Activated T-helper 9 cell treated with anti-CD3 and anti-CD28 coated beads, Interleukin-2, amount 50 U/mL, for 16 hours (primary cell): ENCODE measurements around the gene GAST.

ENCODE experiments used
- DNase-seq: peaks from one replicate; pipeline ENCODE4 v3.0.0-alpha.2; 2020; ENCODE audit warnings: low read depth

The GAST gene

GRCh38 chr17:41739661-41740352, 27.7 kb downstream of the GAST start:
- no peak for DNase-seq

GRCh38 chr17:41740506-41740905, 28.4 kb downstream of the GAST start:
- no peak for DNase-seq

GRCh38 chr17:41741709-41742108, 29.6 kb downstream of the GAST start:
- DNase-seq: no peak

GRCh38 chr17:41748275-41748674, 36.1 kb downstream of the GAST start:
- no peak for DNase-seq

- DNase-seq: no peak
Observed at GRCh38 chr17:41750862-41751261, 38.7 kb downstream of the GAST start.

- DNase-seq: no peak
Observed at GRCh38 chr17:41751288-41751687, 39.2 kb downstream of the GAST start.

- no peak for DNase-seq
Observed at GRCh38 chr17:41754066-41754465, 41.9 kb downstream of the GAST start.

GRCh38 chr17:41758601-41759000, 46.5 kb downstream of the GAST start:
- DNase-seq: no peak

- no peak for DNase-seq
Observed at GRCh38 chr17:41760878-41761277, 48.7 kb downstream of the GAST start.

- DNase-seq: no peak
Observed at GRCh38 chr17:41762391-41762790, 50.3 kb downstream of the GAST start.

GRCh38 chr17:41762841-41763240, 50.7 kb downstream of the GAST start:
- no peak for DNase-seq

GRCh38 chr17:41763327-41763726, 51.2 kb downstream of the GAST start:
- no peak for DNase-seq
